ENCODE results near the gene HDAC9.

Gene HDAC9

DNA sequence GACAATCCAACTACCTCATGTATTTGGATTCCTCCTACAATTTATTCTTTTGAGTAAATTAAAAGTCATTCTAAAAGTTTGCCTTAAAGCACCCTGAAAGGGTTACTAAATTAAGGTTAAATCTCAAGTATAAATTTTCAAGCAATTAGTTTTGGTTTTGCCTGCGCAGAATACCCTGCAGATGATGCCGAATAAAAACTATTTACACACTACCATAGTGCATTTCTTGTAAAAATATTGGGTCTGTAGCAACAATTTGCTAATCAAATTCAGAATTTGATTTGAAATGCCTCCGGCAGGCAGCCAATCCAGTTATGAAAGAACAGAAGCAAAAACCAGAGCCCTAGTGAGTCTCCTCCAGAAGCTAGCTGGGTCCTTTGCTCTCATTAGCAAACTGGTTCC, 499.7 kb downstream of the HDAC9 start:
- H3K4me3 ChIP-seq (ENCODE audit: low read depth in 1 of 2, low read length in 2 of 2) = no peak overlapping the region

DNA sequence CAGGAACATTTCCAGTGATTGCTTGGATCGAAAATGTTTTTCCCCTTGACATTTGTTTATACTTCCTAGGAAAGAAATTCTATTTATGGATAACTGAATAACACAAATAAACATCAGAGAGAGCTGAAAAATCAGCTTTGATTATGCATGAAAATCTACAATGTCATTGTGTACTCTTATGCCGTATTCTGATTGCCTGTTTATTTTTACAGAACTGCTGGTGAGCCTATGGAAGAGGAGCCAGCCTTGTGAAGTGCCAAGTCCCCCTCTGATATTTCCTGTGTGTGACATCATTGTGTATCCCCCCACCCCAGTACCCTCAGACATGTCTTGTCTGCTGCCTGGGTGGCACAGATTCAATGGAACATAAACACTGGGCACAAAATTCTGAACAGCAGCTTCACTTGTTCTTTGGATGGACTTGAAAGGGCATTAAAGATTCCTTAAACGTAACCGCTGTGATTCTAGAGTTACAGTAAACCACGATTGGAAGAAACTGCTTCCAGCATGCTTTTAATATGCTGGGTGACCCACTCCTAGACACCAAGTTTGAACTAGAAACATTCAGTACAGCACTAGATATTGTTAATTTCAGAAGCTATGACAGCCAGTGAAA, 500.4 kb downstream of the HDAC9 start:
- H3K79me2 ChIP-seq (ENCODE audit: insufficient read depth, low read length) = no peaks in the 10 kb centered on the region
- H3K27ac ChIP-seq (ENCODE audit: low read length) = no peak overlapping the region
- H3K36me3 ChIP-seq (ENCODE audit: insufficient read depth, low read length) = no peaks in the 10 kb centered on the region
- H3K4me1 ChIP-seq (ENCODE audit: insufficient read depth, low read length) = no peaks in the 10 kb centered on the region
- TF ChIP-seq, protein P1, sequence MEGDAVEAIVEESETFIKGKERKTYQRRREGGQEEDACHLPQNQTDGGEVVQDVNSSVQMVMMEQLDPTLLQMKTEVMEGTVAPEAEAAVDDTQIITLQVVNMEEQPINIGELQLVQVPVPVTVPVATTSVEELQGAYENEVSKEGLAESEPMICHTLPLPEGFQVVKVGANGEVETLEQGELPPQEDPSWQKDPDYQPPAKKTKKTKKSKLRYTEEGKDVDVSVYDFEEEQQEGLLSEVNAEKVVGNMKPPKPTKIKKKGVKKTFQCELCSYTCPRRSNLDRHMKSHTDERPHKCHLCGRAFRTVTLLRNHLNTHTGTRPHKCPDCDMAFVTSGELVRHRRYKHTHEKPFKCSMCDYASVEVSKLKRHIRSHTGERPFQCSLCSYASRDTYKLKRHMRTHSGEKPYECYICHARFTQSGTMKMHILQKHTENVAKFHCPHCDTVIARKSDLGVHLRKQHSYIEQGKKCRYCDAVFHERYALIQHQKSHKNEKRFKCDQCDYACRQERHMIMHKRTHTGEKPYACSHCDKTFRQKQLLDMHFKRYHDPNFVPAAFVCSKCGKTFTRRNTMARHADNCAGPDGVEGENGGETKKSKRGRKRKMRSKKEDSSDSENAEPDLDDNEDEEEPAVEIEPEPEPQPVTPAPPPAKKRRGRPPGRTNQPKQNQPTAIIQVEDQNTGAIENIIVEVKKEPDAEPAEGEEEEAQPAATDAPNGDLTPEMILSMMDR (IDR thresholded peaks at IDR 0.05; ENCODE audit: borderline replicate concordance, extremely low read depth, low read length, poor library complexity, severe bottlenecking) = no peak
- no peak for TF ChIP-seq EZH2 (IDR thresholded peaks at IDR 0.05; ENCODE audit: borderline replicate concordance, low read depth, low read length, severe bottlenecking)
- no peak overlapping the region for H2AFZ ChIP-seq (ENCODE audit: low read depth, low read length)
- DNase-seq (no peak), ATAC-seq (ENCODE audit: insufficient read depth, low read depth) (no peak)
- H4K20me1 ChIP-seq (ENCODE audit: insufficient read depth, low read length) = no peaks in the 10 kb centered on the region
- no peaks in the 10 kb centered on the region for H3K27me3 ChIP-seq (ENCODE audit: insufficient read depth, low read length, poor library complexity)
- no peaks in the 10 kb centered on the region for H3K9me3 ChIP-seq (ENCODE audit: insufficient read depth, low read length, severe bottlenecking)
- no peak overlapping the region for H3K4me2 ChIP-seq (ENCODE audit: insufficient read depth, low read length)
- H3K4me3 ChIP-seq (ENCODE audit: low read depth in 1 of 2, low read length in 2 of 2) = no peak overlapping the region
- H3K9ac ChIP-seq (ENCODE audit: low read depth, low read length) = no peak overlapping the region

More for the DNA sequence above, 499.7 kb downstream of the HDAC9 start:
- Histone ChIP-seq H3K27ac (ENCODE audit: low read length) (no peak overlapping the region), H3K36me3 (ENCODE audit: insufficient read depth, low read length) (no peaks in the 10 kb centered on the region), H4K20me1 (ENCODE audit: insufficient read depth, low read length) (no peaks in the 10 kb centered on the region), H3K9me3 (ENCODE audit: insufficient read depth, low read length, severe bottlenecking) (no peaks in the 10 kb centered on the region), H3K4me2 (ENCODE audit: insufficient read depth, low read length) (no peak overlapping the region), H3K79me2 (ENCODE audit: insufficient read depth, low read length) (no peaks in the 10 kb centered on the region), H3K4me1 (ENCODE audit: insufficient read depth, low read length) (no peaks in the 10 kb centered on the region), H3K9ac (ENCODE audit: low read depth, low read length) (no peak overlapping the region), H2AFZ (ENCODE audit: low read depth, low read length) (no peak overlapping the region), H3K27me3 (ENCODE audit: insufficient read depth, low read length, poor library complexity) (no peaks in the 10 kb centered on the region)
- DNase-seq (no peak), ATAC-seq (ENCODE audit: insufficient read depth, low read depth) (no peak)
- no peak for TF ChIP-seq EZH2 (IDR thresholded peaks at IDR 0.05; ENCODE audit: borderline replicate concordance, low read depth, low read length, severe bottlenecking)
- TF ChIP-seq, protein P1 (IDR thresholded peaks at IDR 0.05; ENCODE audit: borderline replicate concordance, extremely low read depth, low read length, poor library complexity, severe bottlenecking) = no peak

DNA sequence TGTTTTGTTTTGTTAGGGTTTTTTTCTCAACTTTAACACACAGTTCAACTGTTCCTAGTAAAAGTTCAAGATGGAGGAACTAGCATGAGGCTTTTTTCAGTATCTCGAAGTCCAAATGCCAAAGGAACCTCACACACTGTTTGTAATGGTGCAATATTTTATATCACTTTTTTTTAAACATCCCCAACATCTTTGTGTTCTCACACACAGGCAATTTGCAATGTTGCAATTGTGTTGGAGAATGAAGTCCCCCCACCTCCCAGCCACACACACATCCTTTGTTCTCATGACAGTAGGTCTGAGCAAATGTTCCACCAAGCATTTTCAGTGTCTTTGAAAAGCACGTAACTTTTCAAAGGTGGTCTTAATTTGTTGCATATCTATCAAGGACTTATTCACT, 501.0 kb downstream of the HDAC9 start:
- no peak for TF ChIP-seq EZH2 (IDR thresholded peaks at IDR 0.05; ENCODE audit: borderline replicate concordance, low read depth, low read length, severe bottlenecking)
- TF ChIP-seq, protein P1 (IDR thresholded peaks at IDR 0.05; ENCODE audit: borderline replicate concordance, extremely low read depth, low read length, poor library complexity, severe bottlenecking) = no peak
- Histone ChIP-seq H3K27ac (ENCODE audit: low read length) (no peak overlapping the region), H3K4me1 (ENCODE audit: insufficient read depth, low read length) (no peaks in the 10 kb centered on the region), H3K9me3 (ENCODE audit: insufficient read depth, low read length, severe bottlenecking) (no peaks in the 10 kb centered on the region), H3K79me2 (ENCODE audit: insufficient read depth, low read length) (no peaks in the 10 kb centered on the region), H3K36me3 (ENCODE audit: insufficient read depth, low read length) (no peaks in the 10 kb centered on the region), H3K27me3 (ENCODE audit: insufficient read depth, low read length, poor library complexity) (no peaks in the 10 kb centered on the region), H3K9ac (ENCODE audit: low read depth, low read length) (no peak overlapping the region), H3K4me2 (ENCODE audit: insufficient read depth, low read length) (no peak overlapping the region), H4K20me1 (ENCODE audit: insufficient read depth, low read length) (no peaks in the 10 kb centered on the region), H3K4me3 (ENCODE audit: low read depth in 1 of 2, low read length in 2 of 2) (no peak overlapping the region), H2AFZ (ENCODE audit: low read depth, low read length) (no peak overlapping the region)
- DNase-seq (no peak), ATAC-seq (ENCODE audit: insufficient read depth, low read depth) (no peak)

Measured in DND-41 (cell line).